SK-N-SH (cell line): ENCODE data around the gene PRKCD. TPM values are rescaled to one million over a fixed set of nuclear protein-coding genes. Genes with fewer than 3 reads are reported as not detected.

ENCODE experiments used
- CTCF ChIA-PET: fragments of 300-600, 350-600 bp; formaldehyde crosslinking; extraction: SDS; loops from one replicate; lab custom pipeline; 2021; lab: Yijun Ruan, JAX
- POLR2A ChIA-PET: fragments of 350-600 bp; sonication (Branson Sonifier 250); formaldehyde crosslinking; extraction: SDS; loops from one replicate; lab custom pipeline; 2020; ENCODE audit warnings: antibody characterized with exemption, inconsistent platforms; lab: Yijun Ruan, JAX
- DNase-seq: peaks from one replicate; pipeline ENCODE4 v3.0.0; 2012
- H2AFZ ChIP-seq: fragments of 200-600 bp; sonication (generic); 2 replicates; pipeline ENCODE4 v1.8.1; 2016; ENCODE audit warnings: antibody characterized with exemption, mild to moderate bottlenecking, low read depth
- H3F3A ChIP-seq: fragments of 200-600 bp; sonication (generic); replicated peaks from 2 replicates; pipeline ENCODE3; 2016; ENCODE audit warnings: antibody characterized with exemption, mild to moderate bottlenecking; ENCODE audit not compliant: insufficient read depth
- H3K27ac ChIP-seq, 2 experiments: fragments of 200-500 bp in 1 of 2; fragments of 200-600 bp in 1 of 2; sonication (Bioruptor generic) in 1 of 2; sonication (generic), shearing (Covaris generic) in 1 of 2; 2 replicates each; pipeline versions ENCODE4 v1.5.1 to v1.6.1; 2014 to 2016; ENCODE audit warnings: low read depth in 2 of 2, inconsistent platforms in 1 of 2, low read length in 1 of 2, mild to moderate bottlenecking in 1 of 2, mixed read lengths in 1 of 2
- H3K27me3 ChIP-seq: fragments of 200-600 bp; sonication (generic), shearing (Covaris generic); 2 replicates; pipeline ENCODE4 v1.6.1; 2016; ENCODE audit warnings: mixed run types; ENCODE audit not compliant: insufficient read depth
- H3K36me3 ChIP-seq, 2 experiments: fragments of 200-500 bp in 1 of 2; fragments of 200-600 bp in 1 of 2; sonication (Bioruptor generic) in 1 of 2; sonication (generic) in 1 of 2; replicated peaks in 1 of 2; 2 replicates each; pipeline versions ENCODE3 to v1.5.1; 2014 to 2016; ENCODE audit warnings: low read length in 1 of 2, mild to moderate bottlenecking in 1 of 2; ENCODE audit not compliant: insufficient read depth in 2 of 2, control insufficient read depth in 1 of 2
- H3K4me1 ChIP-seq, 2 experiments: fragments of 200-500 bp in 1 of 2; fragments of 200-600 bp in 1 of 2; sonication (Bioruptor generic) in 1 of 2; sonication (generic), shearing (Covaris generic) in 1 of 2; 2 replicates each; pipeline versions ENCODE4 v1.5.1 to v1.6.1; 2014 to 2016; ENCODE audit warnings: low read depth in 1 of 2, low read length in 1 of 2, mixed run types in 1 of 2; ENCODE audit not compliant: insufficient read depth in 2 of 2, control insufficient read depth in 1 of 2
- H3K4me2 ChIP-seq: fragments of 200-600 bp; sonication (generic), shearing (Covaris generic); 2 replicates; pipeline ENCODE4 v1.6.1; 2017; ENCODE audit warnings: mixed run types
- H3K4me3 ChIP-seq, 2 experiments: fragments of 200-500 bp in 1 of 2; fragments of 200-600 bp in 1 of 2; sonication (Bioruptor generic) in 1 of 2; sonication (generic), shearing (Covaris generic) in 1 of 2; 2 replicates each; pipeline versions ENCODE4 v1.5.1 to v1.8.1; 2014 to 2016; ENCODE audit warnings: low read depth in 2 of 2, inconsistent platforms in 1 of 2, low read length in 1 of 2, mild to moderate bottlenecking in 1 of 2, mixed read lengths in 1 of 2, moderate library complexity in 1 of 2
- H3K79me2 ChIP-seq: fragments of 200-600 bp; sonication (generic); 2 replicates; pipeline ENCODE4 v1.8.1; 2017; ENCODE audit warnings: mild to moderate bottlenecking; ENCODE audit not compliant: insufficient read depth
- H3K9ac ChIP-seq: fragments of 200-600 bp; sonication (generic); 2 replicates; pipeline ENCODE4 v1.6.1; 2017; ENCODE audit warnings: mixed run types
- H3K9me2 ChIP-seq: fragments of 200-600 bp; sonication (generic); 2 replicates; pipeline ENCODE4 v1.6.1; 2017; ENCODE audit warnings: mixed run types
- H3K9me3 ChIP-seq: fragments of 200-600 bp; sonication (generic); 2 replicates; pipeline ENCODE4 v1.6.1; 2017; ENCODE audit warnings: mixed run types, mild to moderate bottlenecking, moderate library complexity
- H4K20me1 ChIP-seq: fragments of 200-600 bp; sonication (generic); 2 replicates; pipeline ENCODE4 v1.6.1; 2017; ENCODE audit warnings: mild to moderate bottlenecking, mixed run types; ENCODE audit not compliant: insufficient read depth
- CHD2 ChIP-seq: fragments of 150-350 bp; IDR thresholded peaks from 2 replicates; pipeline ENCODE4 v1.6.1; 2018; ENCODE audit warnings: low read length; ENCODE audit not compliant: partially characterized antibody
- ELF1 ChIP-seq: IDR thresholded peaks from 2 replicates; pipeline ENCODE4 v1.4.0; 2012
- FOXJ3 ChIP-seq: sonication (generic); formaldehyde crosslinking; IDR thresholded peaks from 2 replicates; pipeline ENCODE4 v1.5.1; 2020; ENCODE audit warnings: mild to moderate bottlenecking, missing genetic modification reagents
- GABPA ChIP-seq: IDR thresholded peaks from 2 replicates; pipeline ENCODE4 v1.4.0; 2012; ENCODE audit warnings: low read depth, mild to moderate bottlenecking
- JUND ChIP-seq: IDR thresholded peaks from 2 replicates; pipeline ENCODE4 v1.4.0; 2012
- MEF2A ChIP-seq: IDR thresholded peaks from 2 replicates; pipeline ENCODE4 v1.4.0; 2012; ENCODE audit warnings: low read depth, borderline replicate concordance
- MXI1 ChIP-seq: IDR thresholded peaks from 2 replicates; pipeline ENCODE4 v1.6.1; 2012; ENCODE audit warnings: mild to moderate bottlenecking, low read depth, low read length, improper control_type of control experiment
- NFIC ChIP-seq: IDR thresholded peaks from 2 replicates; pipeline ENCODE4 v1.4.0; 2012; ENCODE audit warnings: borderline replicate concordance
- RCOR1 ChIP-seq: fragments of 150-350 bp; IDR thresholded peaks from 2 replicates; pipeline ENCODE4 v1.6.1; 2017; ENCODE audit warnings: antibody characterized with exemption, low read length
- RFX5 ChIP-seq: IDR thresholded peaks from 2 replicates; pipeline ENCODE4 v1.6.1; 2012; ENCODE audit warnings: mild to moderate bottlenecking, improper control_type of control experiment, low read length
- RXRA ChIP-seq: IDR thresholded peaks from 2 replicates; pipeline ENCODE4 v1.4.0; 2012; ENCODE audit warnings: low read depth, mild to moderate bottlenecking, borderline replicate concordance
- SMC3 ChIP-seq: IDR thresholded peaks from 2 replicates; pipeline ENCODE4 v1.6.1; 2012; ENCODE audit warnings: low read depth, low read length, improper control_type of control experiment
- TAF1 ChIP-seq: IDR thresholded peaks from 2 replicates; pipeline ENCODE4 v1.6.1; 2012; ENCODE audit warnings: low read depth, mild to moderate bottlenecking, low read length, moderate library complexity, borderline replicate concordance
- TCF12 ChIP-seq: IDR thresholded peaks from 2 replicates; pipeline ENCODE4 v1.4.0; 2012
- TEAD4 ChIP-seq: IDR thresholded peaks from 2 replicates; pipeline ENCODE4 v1.4.0; 2012; ENCODE audit warnings: mild to moderate bottlenecking, borderline replicate concordance; ENCODE audit not compliant: insufficient read depth
- WGBS: methylation state at CpG from one replicate; pipeline ENCODE4 v1.1.6; 2017; ENCODE audit warnings: low lambda C conversion rate; 5-methylcytosine and 5-hydroxymethylcytosine counted together
- polyA plus RNA-seq, 3 experiments: library from polyadenylated mRNA; depleted of rRNA; stranded (reverse); fragments of >200 nt; gene quantifications; 2 replicates each; pipeline ENCODE4 v1.2.3, GENCODE V29; 2012
- TF ChIP-seq, protein P1 (sequence below): fragments of 150-350 bp; IDR thresholded peaks from 2 replicates; pipeline ENCODE4 v1.6.1; 2017; ENCODE audit warnings: antibody characterized with exemption, low read length, low read depth, borderline replicate concordance
- TF ChIP-seq, protein P2 (sequence below): IDR thresholded peaks from 2 replicates; pipeline ENCODE4 v1.4.0; 2012; ENCODE audit warnings: low read depth, borderline replicate concordance
- TF ChIP-seq, protein P3 (sequence below): IDR thresholded peaks from 2 replicates; pipeline ENCODE4 v1.6.1; 2012; ENCODE audit warnings: mild to moderate bottlenecking, low read depth, low read length, moderate library complexity
- TF ChIP-seq, protein P4 (sequence below): IDR thresholded peaks from 2 replicates; pipeline ENCODE4; 2012
- TF ChIP-seq, protein P5 (sequence below): fragments of 200-600 bp; sonication (generic); IDR thresholded peaks from 2 replicates; pipeline ENCODE4 v1.6.1; 2017; ENCODE audit warnings: antibody characterized with exemption, mild to moderate bottlenecking, moderate library complexity

Gene PRKCD
- polyA plus RNA-seq, 1 of the 3 experiments (the other 2 are of a cell fraction): 29.0 TPM

DNA sequence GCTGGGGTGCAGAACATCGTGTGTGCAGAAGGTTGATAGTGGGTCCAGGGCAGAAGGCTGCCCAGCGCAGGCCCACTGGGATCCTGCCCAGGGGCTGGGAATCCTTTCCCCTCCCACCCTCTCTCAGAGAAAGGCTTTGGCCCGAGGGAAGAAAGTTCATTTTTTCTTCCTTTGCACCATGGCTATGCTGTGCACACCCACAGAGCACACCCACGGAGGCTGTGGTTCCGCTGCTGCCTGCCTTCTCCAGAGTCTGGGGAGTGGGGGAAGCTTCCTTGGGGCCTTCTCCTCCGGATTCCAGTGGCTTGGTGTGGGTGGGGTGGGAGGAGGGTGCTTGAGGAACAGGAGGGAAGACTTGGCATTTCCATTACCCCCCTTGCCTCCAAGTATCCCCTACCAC lies 7.0 kb upstream of the PRKCD start:
- CTCF ChIA-PET: interaction anchor here (0.8 kb wide), 1 partner anchor 42 kb away, joined by 3 read pairs; no protein-coding TSS in a partner anchor
- Histone ChIP-seq H3K9me3 (no peaks in the 10 kb centered on the region), H3K79me2 (no peaks in the 10 kb centered on the region), H2AFZ (no peak overlapping the region), H3F3A (no peaks in the 10 kb centered on the region), H3K9ac (no peak overlapping the region), H3K4me1 (peaks cover 0 to 5% of the 10 kb centered on the region in 2 experiments; a peak in 2 of 4 replicates), H3K27me3 (no peaks in the 10 kb centered on the region), H3K9me2 (no peaks in the 10 kb centered on the region), H3K27ac (no peak overlapping the region), H3K36me3 (no peaks in the 10 kb centered on the region), H3K4me2 (no peak overlapping the region), H3K4me3 (no peak overlapping the region), H4K20me1 (no peaks in the 10 kb centered on the region)
- no peak for DNase-seq
- 70% methylated on average over 5 of the region's 6 CpGs for WGBS
- POLR2A ChIA-PET: no interaction called here
- TF ChIP-seq SMC3 (no peak), MXI1 (no peak), NFIC (no peak), MEF2A (no peak), RFX5 (no peak), RCOR1 (no peak), RXRA (no peak), JUND (no peak), TEAD4 (no peak), FOXJ3 (CRISPR knock-in tag) (no peak), TCF12 (no peak), GABPA (no peak), CHD2 (no peak), TAF1 (no peak), ELF1 (no peak)
- TF ChIP-seq, protein P1, sequence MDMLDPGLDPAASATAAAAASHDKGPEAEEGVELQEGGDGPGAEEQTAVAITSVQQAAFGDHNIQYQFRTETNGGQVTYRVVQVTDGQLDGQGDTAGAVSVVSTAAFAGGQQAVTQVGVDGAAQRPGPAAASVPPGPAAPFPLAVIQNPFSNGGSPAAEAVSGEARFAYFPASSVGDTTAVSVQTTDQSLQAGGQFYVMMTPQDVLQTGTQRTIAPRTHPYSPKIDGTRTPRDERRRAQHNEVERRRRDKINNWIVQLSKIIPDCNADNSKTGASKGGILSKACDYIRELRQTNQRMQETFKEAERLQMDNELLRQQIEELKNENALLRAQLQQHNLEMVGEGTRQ: no peak
- TF ChIP-seq, protein P2, sequence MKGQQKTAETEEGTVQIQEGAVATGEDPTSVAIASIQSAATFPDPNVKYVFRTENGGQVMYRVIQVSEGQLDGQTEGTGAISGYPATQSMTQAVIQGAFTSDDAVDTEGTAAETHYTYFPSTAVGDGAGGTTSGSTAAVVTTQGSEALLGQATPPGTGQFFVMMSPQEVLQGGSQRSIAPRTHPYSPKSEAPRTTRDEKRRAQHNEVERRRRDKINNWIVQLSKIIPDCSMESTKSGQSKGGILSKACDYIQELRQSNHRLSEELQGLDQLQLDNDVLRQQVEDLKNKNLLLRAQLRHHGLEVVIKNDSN: no peak
- TF ChIP-seq, protein P3, sequence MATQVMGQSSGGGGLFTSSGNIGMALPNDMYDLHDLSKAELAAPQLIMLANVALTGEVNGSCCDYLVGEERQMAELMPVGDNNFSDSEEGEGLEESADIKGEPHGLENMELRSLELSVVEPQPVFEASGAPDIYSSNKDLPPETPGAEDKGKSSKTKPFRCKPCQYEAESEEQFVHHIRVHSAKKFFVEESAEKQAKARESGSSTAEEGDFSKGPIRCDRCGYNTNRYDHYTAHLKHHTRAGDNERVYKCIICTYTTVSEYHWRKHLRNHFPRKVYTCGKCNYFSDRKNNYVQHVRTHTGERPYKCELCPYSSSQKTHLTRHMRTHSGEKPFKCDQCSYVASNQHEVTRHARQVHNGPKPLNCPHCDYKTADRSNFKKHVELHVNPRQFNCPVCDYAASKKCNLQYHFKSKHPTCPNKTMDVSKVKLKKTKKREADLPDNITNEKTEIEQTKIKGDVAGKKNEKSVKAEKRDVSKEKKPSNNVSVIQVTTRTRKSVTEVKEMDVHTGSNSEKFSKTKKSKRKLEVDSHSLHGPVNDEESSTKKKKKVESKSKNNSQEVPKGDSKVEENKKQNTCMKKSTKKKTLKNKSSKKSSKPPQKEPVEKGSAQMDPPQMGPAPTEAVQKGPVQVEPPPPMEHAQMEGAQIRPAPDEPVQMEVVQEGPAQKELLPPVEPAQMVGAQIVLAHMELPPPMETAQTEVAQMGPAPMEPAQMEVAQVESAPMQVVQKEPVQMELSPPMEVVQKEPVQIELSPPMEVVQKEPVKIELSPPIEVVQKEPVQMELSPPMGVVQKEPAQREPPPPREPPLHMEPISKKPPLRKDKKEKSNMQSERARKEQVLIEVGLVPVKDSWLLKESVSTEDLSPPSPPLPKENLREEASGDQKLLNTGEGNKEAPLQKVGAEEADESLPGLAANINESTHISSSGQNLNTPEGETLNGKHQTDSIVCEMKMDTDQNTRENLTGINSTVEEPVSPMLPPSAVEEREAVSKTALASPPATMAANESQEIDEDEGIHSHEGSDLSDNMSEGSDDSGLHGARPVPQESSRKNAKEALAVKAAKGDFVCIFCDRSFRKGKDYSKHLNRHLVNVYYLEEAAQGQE: no peak
- TF ChIP-seq, protein P4, sequence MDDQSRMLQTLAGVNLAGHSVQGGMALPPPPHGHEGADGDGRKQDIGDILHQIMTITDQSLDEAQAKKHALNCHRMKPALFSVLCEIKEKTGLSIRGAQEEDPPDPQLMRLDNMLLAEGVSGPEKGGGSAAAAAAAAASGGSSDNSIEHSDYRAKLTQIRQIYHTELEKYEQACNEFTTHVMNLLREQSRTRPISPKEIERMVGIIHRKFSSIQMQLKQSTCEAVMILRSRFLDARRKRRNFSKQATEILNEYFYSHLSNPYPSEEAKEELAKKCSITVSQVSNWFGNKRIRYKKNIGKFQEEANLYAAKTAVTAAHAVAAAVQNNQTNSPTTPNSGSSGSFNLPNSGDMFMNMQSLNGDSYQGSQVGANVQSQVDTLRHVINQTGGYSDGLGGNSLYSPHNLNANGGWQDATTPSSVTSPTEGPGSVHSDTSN: no peak
- TF ChIP-seq, protein P5, sequence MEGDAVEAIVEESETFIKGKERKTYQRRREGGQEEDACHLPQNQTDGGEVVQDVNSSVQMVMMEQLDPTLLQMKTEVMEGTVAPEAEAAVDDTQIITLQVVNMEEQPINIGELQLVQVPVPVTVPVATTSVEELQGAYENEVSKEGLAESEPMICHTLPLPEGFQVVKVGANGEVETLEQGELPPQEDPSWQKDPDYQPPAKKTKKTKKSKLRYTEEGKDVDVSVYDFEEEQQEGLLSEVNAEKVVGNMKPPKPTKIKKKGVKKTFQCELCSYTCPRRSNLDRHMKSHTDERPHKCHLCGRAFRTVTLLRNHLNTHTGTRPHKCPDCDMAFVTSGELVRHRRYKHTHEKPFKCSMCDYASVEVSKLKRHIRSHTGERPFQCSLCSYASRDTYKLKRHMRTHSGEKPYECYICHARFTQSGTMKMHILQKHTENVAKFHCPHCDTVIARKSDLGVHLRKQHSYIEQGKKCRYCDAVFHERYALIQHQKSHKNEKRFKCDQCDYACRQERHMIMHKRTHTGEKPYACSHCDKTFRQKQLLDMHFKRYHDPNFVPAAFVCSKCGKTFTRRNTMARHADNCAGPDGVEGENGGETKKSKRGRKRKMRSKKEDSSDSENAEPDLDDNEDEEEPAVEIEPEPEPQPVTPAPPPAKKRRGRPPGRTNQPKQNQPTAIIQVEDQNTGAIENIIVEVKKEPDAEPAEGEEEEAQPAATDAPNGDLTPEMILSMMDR: no peak
